Liver (tissue), 9 donors: ENCODE measurements around the gene ENDOU. TPM values are rescaled to one million over a fixed set of nuclear protein-coding genes. Genes with fewer than 3 reads are reported as not detected.

ENCODE experiments used
- DNase-seq: peaks from one replicate; pipeline ENCODE4 v3.0.0-alpha.2; 2017; ENCODE audit warnings: low spot score
- H3K27ac ChIP-seq, 2 donors: one replicate each; pipeline ENCODE4 v1.7.0; 2013; ENCODE audit warnings: inconsistent platforms in 2 of 2, low read length in 2 of 2, control low read depth in 1 of 2, low read depth in 1 of 2, mild to moderate bottlenecking in 1 of 2
- H3K27me3 ChIP-seq, 4 donors: one replicate each; pipeline versions ENCODE4 v1.6.1 to v1.7.0; 2013; ENCODE audit warnings: low read length in 3 of 4, inconsistent platforms in 1 of 4, mild to moderate bottlenecking in 1 of 4, moderate library complexity in 1 of 4; ENCODE audit not compliant: control insufficient read depth in 4 of 4, insufficient read depth in 4 of 4
- H3K36me3 ChIP-seq, 4 donors: one replicate each; pipeline versions ENCODE4 v1.6.1 to v1.7.0; 2013; ENCODE audit warnings: low read length in 3 of 4, mild to moderate bottlenecking in 3 of 4, low read depth in 1 of 4, moderate library complexity in 1 of 4; ENCODE audit not compliant: control insufficient read depth in 4 of 4, insufficient read depth in 3 of 4
- H3K4me1 ChIP-seq, 4 donors: one replicate each; pipeline versions ENCODE4 v1.6.1 to v1.7.0; 2013; ENCODE audit warnings: low read length in 3 of 4, mild to moderate bottlenecking in 3 of 4, moderate library complexity in 1 of 4; ENCODE audit not compliant: control insufficient read depth in 4 of 4, insufficient read depth in 4 of 4
- H3K4me3 ChIP-seq, 3 donors: one replicate each; pipeline versions ENCODE4 v1.6.1 to v1.7.0; 2013; ENCODE audit warnings: low read length in 3 of 3, control low read depth in 1 of 3, low read depth in 1 of 3, mild to moderate bottlenecking in 1 of 3
- H3K9ac ChIP-seq, 2 donors: one replicate each; pipeline ENCODE4 v1.7.0; 2013; ENCODE audit warnings: low read length in 2 of 2, mild to moderate bottlenecking in 2 of 2, moderate library complexity in 2 of 2, control low read depth in 1 of 2, low read depth in 1 of 2
- H3K9me3 ChIP-seq, 4 donors: one replicate each; pipeline versions ENCODE4 v1.6.1 to v1.7.0; 2013; ENCODE audit warnings: low read length in 3 of 4; ENCODE audit not compliant: control insufficient read depth in 4 of 4
- EGR1 ChIP-seq, 2 donors: IDR thresholded peaks; 2 replicates each; pipeline ENCODE4 v1.6.1; 2016 to 2018; ENCODE audit warnings: antibody characterized with exemption in 2 of 2, low read depth in 2 of 2
- FOXA1 ChIP-seq: IDR thresholded peaks from 2 replicates; pipeline ENCODE4 v1.6.1; 2016; ENCODE audit warnings: antibody characterized with exemption
- FOXA2 ChIP-seq: IDR thresholded peaks from 2 replicates; pipeline ENCODE4 v1.6.1; 2016; ENCODE audit warnings: antibody characterized with exemption
- GABPA ChIP-seq, 2 donors: IDR thresholded peaks in 1 of 2; conservative IDR thresholded peaks in 1 of 2; 2 replicates each; pipeline ENCODE4 v1.6.1; 2016; ENCODE audit warnings: antibody characterized with exemption in 2 of 2, mild to moderate bottlenecking in 1 of 2, moderate library complexity in 1 of 2
- HNF4A ChIP-seq, 2 donors: conservative IDR thresholded peaks; 2 replicates each; pipeline ENCODE4 v1.6.1; 2016; ENCODE audit warnings: antibody characterized with exemption in 2 of 2, mild to moderate bottlenecking in 2 of 2
- HNF4G ChIP-seq: IDR thresholded peaks from 2 replicates; pipeline ENCODE4 v1.6.1; 2016; ENCODE audit warnings: antibody characterized with exemption
- JUND ChIP-seq, 2 donors: IDR thresholded peaks; 2 replicates each; pipeline ENCODE4 v1.6.1; 2016; ENCODE audit warnings: antibody characterized with exemption in 2 of 2
- NR2F2 ChIP-seq: IDR thresholded peaks from 2 replicates; pipeline ENCODE4 v1.6.1; 2016; ENCODE audit warnings: antibody characterized with exemption
- RAD21 ChIP-seq, 2 donors: IDR thresholded peaks; 2 replicates each; pipeline ENCODE4 v1.6.1; 2016; ENCODE audit warnings: antibody characterized with exemption in 2 of 2, mild to moderate bottlenecking in 2 of 2
- RXRA ChIP-seq, 2 donors: IDR thresholded peaks; 2 replicates each; pipeline ENCODE4 v1.6.1; 2017 to 2018; ENCODE audit warnings: antibody characterized with exemption in 2 of 2, mild to moderate bottlenecking in 1 of 2
- SP1 ChIP-seq: IDR thresholded peaks from 2 replicates; pipeline ENCODE4 v1.6.1; 2018; ENCODE audit warnings: antibody characterized with exemption, mild to moderate bottlenecking
- TAF1 ChIP-seq: conservative IDR thresholded peaks from 2 replicates; pipeline ENCODE4 v1.6.1; 2016; ENCODE audit warnings: antibody characterized with exemption, mild to moderate bottlenecking
- YY1 ChIP-seq: IDR thresholded peaks from 2 replicates; pipeline ENCODE4 v1.6.1; 2016; ENCODE audit warnings: antibody characterized with exemption, mild to moderate bottlenecking
- WGBS: extraction: QIAGEN DNeasy Blood & Tissue Kit; methylation state at CpG from one replicate; pipeline ENCODE4 v1.1.7; 2013; 5-methylcytosine and 5-hydroxymethylcytosine counted together
- polyA plus RNA-seq, 2 donors: library from polyadenylated mRNA; stranded (reverse) in 1 of 2; unstranded in 1 of 2; fragments of 200-250 nt in 1 of 2; fragments of >200 nt in 1 of 2; fragmentation: Nextera tagmentation in 1 of 2; extraction: Ambion mirVana in 1 of 2; gene quantifications; one replicate each; pipeline versions ENCODE4 v1.2.1 to v1.2.3, GENCODE V29; 2013 to 2015
- total RNA-seq, 2 donors: library from RNA; depleted of rRNA; stranded (reverse); fragments of >200 nt; gene quantifications; one replicate each; pipeline ENCODE4 v1.2.3, GENCODE V29; 2014
- TF ChIP-seq, protein P1 (sequence below): IDR thresholded peaks from 2 replicates; pipeline ENCODE4 v1.6.1; 2016; ENCODE audit warnings: antibody characterized with exemption, mild to moderate bottlenecking
- TF ChIP-seq, protein P2 (sequence below): fragments of 150-350 bp; IDR thresholded peaks from 2 replicates; pipeline ENCODE4 v1.5.1; 2017; ENCODE audit warnings: improper control_type of control experiment, low read depth, low read length; ENCODE audit not compliant: missing input control
- TF ChIP-seq, protein P3 (sequence below): IDR thresholded peaks from 2 replicates; pipeline ENCODE4 v1.6.1; 2016; ENCODE audit warnings: antibody characterized with exemption
- TF ChIP-seq, protein P4 (sequence below): IDR thresholded peaks from 2 replicates; pipeline ENCODE4 v1.6.1; 2016; ENCODE audit warnings: antibody characterized with exemption
- TF ChIP-seq, protein P5 (sequence below): IDR thresholded peaks from 2 replicates; pipeline ENCODE4 v1.6.1; 2016; ENCODE audit warnings: antibody characterized with exemption
- donor health status: healthy.
- donor health status: healthy.
- donor health status: healthy.
- donor health status: healthy.
- donor health status: healthy.

The ENDOU gene
- total and polyA plus RNA-seq, 4 donors, result 0.25 TPM; not detected in 3

DNA sequence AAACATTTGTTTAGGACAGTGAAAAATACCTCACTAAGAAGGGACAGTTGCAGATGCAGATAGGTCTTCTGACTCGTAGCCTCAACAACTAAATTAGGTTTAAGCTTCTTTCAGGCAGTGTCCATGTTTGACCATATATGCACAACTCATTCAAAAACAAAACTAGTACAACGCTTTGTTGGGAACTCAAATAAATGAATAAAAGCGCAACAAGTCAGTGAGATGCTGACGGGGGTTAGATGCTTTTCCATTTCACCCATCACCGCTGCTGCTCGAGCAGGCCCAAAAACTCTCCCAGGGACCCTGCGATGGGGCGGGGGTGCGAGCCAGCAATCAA lies 20.1 kb downstream of the ENDOU start:
- H3K9ac ChIP-seq, result peak overlapping the region; percentile 60 to 72
- peak overlapping the region; percentile 92 to 98 for H3K27ac ChIP-seq
- DNase-seq, result no peak
- H3K4me3 ChIP-seq, result peak overlapping the region; percentile 78 to 99 (median 91)
- TF ChIP-seq EGR1 (IDR thresholded peaks at IDR 0.05; ENCODE audit: low read depth in 2 of 2) (no peak), FOXA2 (no peak), YY1 (no peak), FOXA1 (no peak), HNF4A (conservative IDR thresholded peaks at IDR 0.05) (no peak), GABPA (IDR thresholded peaks at IDR 0.05 in 1 of 2, conservative IDR thresholded peaks at IDR 0.05 in 1 of 2) (no peak), HNF4G (no peak), RXRA (IDR thresholded peaks at IDR 0.05) (no peak), SP1 (no peak), NR2F2 (no peak), TAF1 (no peak), RAD21 (IDR thresholded peaks at IDR 0.05) (no peak), JUND (IDR thresholded peaks at IDR 0.05) (no peak)
- TF ChIP-seq, protein P1, sequence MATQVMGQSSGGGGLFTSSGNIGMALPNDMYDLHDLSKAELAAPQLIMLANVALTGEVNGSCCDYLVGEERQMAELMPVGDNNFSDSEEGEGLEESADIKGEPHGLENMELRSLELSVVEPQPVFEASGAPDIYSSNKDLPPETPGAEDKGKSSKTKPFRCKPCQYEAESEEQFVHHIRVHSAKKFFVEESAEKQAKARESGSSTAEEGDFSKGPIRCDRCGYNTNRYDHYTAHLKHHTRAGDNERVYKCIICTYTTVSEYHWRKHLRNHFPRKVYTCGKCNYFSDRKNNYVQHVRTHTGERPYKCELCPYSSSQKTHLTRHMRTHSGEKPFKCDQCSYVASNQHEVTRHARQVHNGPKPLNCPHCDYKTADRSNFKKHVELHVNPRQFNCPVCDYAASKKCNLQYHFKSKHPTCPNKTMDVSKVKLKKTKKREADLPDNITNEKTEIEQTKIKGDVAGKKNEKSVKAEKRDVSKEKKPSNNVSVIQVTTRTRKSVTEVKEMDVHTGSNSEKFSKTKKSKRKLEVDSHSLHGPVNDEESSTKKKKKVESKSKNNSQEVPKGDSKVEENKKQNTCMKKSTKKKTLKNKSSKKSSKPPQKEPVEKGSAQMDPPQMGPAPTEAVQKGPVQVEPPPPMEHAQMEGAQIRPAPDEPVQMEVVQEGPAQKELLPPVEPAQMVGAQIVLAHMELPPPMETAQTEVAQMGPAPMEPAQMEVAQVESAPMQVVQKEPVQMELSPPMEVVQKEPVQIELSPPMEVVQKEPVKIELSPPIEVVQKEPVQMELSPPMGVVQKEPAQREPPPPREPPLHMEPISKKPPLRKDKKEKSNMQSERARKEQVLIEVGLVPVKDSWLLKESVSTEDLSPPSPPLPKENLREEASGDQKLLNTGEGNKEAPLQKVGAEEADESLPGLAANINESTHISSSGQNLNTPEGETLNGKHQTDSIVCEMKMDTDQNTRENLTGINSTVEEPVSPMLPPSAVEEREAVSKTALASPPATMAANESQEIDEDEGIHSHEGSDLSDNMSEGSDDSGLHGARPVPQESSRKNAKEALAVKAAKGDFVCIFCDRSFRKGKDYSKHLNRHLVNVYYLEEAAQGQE, result no peak
- TF ChIP-seq, protein P2, sequence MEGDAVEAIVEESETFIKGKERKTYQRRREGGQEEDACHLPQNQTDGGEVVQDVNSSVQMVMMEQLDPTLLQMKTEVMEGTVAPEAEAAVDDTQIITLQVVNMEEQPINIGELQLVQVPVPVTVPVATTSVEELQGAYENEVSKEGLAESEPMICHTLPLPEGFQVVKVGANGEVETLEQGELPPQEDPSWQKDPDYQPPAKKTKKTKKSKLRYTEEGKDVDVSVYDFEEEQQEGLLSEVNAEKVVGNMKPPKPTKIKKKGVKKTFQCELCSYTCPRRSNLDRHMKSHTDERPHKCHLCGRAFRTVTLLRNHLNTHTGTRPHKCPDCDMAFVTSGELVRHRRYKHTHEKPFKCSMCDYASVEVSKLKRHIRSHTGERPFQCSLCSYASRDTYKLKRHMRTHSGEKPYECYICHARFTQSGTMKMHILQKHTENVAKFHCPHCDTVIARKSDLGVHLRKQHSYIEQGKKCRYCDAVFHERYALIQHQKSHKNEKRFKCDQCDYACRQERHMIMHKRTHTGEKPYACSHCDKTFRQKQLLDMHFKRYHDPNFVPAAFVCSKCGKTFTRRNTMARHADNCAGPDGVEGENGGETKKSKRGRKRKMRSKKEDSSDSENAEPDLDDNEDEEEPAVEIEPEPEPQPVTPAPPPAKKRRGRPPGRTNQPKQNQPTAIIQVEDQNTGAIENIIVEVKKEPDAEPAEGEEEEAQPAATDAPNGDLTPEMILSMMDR, result no peak
- TF ChIP-seq, protein P3, sequence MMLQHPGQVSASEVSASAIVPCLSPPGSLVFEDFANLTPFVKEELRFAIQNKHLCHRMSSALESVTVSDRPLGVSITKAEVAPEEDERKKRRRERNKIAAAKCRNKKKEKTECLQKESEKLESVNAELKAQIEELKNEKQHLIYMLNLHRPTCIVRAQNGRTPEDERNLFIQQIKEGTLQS, result no peak
- TF ChIP-seq, protein P4, sequence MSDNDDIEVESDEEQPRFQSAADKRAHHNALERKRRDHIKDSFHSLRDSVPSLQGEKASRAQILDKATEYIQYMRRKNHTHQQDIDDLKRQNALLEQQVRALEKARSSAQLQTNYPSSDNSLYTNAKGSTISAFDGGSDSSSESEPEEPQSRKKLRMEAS, result no peak
- TF ChIP-seq, protein P5, sequence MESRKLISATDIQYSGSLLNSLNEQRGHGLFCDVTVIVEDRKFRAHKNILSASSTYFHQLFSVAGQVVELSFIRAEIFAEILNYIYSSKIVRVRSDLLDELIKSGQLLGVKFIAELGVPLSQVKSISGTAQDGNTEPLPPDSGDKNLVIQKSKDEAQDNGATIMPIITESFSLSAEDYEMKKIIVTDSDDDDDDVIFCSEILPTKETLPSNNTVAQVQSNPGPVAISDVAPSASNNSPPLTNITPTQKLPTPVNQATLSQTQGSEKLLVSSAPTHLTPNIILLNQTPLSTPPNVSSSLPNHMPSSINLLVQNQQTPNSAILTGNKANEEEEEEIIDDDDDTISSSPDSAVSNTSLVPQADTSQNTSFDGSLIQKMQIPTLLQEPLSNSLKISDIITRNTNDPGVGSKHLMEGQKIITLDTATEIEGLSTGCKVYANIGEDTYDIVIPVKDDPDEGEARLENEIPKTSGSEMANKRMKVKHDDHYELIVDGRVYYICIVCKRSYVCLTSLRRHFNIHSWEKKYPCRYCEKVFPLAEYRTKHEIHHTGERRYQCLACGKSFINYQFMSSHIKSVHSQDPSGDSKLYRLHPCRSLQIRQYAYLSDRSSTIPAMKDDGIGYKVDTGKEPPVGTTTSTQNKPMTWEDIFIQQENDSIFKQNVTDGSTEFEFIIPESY, result no peak
- no peaks in the 10 kb centered on the region for H3K27me3 ChIP-seq
- no peaks in the 10 kb centered on the region for H3K9me3 ChIP-seq
- peaks cover 0 to 8% (median 6%) of the 10 kb centered on the region in 4 donors for H3K36me3 ChIP-seq
- WGBS, result 4% methylated on average over 9 of the region's 9 CpGs
- H3K4me1 ChIP-seq, result peaks cover 5 to 20% (median 15%) of the 10 kb centered on the region in 4 donors
